ENCODE results near the gene MAP1B.

MAP1B gene

DNA sequence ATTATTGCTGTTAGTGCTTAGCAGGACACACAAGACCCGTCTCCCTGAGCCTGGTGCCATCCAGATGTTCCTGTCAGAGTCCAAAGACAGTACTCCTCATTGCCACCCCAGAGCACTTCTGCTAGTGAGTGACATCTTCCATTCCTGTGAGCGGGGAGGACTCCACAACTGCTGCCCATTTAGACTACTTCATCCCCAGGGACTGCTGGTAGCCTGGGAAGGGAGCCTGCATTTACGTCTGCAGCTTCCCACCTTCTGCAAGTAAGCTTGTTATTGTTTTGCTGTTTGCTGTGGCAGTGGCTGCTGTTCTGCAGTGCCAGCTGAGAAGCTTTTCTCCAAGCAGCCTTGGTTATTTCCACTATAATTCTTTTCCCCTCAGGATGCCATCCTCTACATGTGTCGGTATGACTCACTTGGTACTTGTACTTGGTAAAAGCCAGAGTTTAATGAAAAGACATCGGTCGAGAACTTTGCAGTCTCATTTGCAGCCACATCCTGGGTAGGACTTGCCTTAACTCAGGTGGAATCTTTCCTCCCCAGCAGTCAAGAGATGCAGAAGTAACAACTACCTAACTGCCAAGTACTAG lies 10.6 kb upstream of the MAP1B start:
- DNase-seq (ENCODE audit: low spot score): no peak

DNA sequence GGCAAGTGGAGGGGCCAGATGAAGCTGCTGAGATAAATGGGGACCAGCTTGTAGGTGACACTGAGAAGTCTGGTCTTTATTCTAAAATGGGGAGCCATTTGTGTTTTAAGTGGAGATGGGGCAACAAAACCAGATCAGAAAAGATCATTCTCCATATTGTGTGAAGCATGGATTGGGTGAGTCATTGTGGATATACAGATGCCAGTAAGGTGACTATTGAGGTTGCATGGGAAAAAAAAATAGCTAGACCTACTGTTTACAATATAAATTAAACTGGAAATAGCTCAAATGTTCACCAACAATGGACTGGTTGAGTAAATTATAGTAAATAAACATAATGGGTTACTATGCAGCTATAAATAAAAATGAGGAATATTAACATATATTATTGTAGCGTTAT lies 5.4 kb upstream of the MAP1B start:
- no peak for DNase-seq (ENCODE audit: low spot score)

DNA sequence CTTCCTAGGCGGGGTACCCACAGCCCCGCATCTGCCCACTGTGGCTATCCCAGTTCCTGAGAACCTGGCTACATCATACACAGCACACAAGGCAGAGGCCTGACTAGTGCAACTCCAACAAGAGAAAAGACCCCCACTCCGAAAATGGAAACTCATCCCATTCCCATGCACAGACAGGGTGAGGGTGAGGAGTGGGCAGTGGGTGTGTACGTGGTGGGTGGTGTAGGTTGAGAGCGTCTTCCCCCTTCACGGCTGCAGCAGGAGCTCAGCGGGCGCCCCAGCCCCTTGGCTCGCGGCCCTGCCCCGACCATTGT lies 501 bp upstream of the MAP1B start:
- no peak for DNase-seq (ENCODE audit: low spot score)

DNA sequence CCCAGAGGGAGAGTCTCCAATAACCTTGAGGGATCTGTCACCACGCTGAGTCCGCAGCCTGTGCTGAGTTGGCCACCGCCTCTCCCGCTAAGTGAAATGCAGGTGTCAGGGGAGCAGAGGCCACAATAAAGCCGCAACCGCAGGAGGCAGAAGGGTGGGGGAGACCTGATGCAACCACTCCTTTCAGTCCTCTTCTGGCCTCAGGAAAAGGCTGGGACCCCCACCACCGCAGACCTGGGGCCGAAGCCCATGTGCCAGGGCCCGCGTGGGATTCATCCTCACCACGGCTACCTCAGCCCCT lies 576 bp downstream of the MAP1B start:
- peak; percentile 79 for DNase-seq (ENCODE audit: low spot score)

DNA sequence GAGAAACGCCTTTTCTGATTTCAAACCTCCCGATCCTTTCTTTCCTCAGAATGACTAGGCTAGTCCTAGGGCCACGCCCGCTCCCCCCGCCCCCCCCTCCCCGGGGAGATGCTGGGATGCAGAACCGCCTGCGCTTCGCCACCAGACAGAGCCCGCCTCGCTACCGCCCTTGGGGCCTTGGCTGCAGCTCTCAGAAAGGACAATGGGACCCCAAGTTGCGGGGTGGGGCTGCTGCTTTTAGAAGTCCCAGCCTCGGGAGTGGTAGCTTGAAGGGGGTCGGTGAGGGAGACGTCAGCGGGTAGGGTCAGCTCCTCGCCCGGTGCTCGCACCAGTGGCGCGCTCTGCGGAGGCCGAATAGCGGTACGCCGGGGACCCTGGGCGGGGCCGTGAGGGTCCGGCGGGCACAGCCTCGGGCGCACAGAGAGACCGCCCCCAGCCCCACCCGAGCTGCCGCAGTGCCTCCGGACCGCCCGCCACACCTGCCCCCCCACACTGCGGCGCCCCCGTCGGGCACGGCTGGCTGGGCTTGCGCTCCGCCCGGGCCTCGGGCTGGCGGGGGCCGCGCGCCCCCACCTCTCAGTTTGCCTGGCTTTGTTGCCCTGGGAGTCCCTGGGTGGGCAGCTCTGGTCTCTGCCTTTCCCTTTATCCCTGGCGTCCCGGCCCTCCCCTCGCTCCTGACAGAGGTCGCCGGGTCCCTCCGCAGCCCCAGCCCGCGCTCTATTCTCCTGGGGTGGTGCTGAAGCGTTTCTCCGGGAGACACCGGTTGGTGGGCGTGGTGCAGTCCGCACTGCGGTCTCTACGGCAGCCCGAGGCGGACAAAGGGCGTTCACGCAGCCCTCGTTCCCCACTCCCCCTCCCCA lies 1.2 kb downstream of the MAP1B start:
- DNase-seq (ENCODE audit: low spot score): peak; percentile 68

DNA sequence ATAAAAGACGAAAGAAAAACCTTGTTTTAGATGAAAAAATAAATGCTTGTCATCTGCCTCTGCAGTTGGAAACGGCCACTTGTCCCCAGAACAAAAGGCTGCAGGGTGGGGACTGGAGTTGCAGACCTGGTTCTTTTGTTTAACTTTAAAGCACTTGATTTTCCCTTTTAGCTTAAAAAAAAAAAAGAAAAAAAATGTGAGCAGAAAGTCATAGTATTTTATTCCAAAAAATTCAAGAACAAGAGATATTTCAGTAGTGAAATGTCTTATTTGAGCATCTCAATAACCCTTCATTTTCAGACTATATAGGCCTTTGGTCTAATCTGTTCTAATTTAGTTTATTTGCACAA lies 1.8 kb downstream of the MAP1B start:
- DNase-seq (ENCODE audit: low spot score): no peak

DNA sequence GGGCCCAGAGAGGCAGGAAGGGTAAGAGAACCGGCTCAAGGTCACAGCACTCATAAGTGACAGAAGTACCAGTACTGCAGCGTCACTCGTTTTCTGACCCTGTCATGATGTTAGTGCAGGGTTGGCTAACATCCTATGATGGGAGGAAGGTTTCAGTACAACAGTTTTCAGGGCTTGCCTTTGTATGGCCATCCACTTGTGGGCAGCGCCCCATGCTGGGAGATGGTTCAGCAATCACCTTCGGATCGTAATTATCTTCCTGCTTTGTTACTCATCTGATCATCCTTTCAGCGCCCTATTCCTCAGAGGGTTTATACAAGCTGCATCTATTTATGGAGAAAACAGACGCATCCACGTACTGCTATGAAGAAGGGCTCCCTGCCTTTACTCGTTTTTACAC lies 2.4 kb downstream of the MAP1B start:
- no peak for DNase-seq (ENCODE audit: low spot score)

DNA sequence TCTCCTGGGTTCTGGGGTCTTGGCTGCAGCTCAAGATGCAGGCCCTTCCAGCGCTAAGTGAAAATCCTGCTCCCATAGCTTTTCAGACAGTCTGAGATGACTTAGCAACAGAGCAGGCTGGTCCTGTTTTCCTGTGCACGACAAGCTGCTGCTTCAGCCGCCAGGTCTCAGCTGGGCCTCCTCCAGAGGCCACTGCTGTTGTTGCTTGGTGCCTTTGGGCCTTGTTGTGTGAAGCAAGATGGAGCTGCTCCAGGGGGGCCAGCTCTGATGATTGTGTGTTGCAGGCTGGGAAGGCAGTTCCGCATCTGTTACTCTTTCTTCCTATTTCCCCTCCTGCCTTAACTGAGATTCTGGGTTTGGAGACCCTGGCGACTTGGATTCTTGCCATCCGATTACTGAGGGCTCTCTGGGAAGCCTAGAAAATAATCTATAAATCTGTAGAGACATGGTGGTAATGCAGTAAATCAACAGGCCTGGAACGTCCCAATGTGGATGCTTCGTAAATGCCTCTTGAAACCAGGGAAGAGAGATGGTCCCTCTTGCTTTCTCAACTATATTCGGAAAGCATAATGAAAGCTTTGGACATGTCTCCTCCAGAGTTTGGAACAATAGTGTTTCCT lies 3.2 kb downstream of the MAP1B start:
- DNase-seq (ENCODE audit: low spot score): no peak

DNA sequence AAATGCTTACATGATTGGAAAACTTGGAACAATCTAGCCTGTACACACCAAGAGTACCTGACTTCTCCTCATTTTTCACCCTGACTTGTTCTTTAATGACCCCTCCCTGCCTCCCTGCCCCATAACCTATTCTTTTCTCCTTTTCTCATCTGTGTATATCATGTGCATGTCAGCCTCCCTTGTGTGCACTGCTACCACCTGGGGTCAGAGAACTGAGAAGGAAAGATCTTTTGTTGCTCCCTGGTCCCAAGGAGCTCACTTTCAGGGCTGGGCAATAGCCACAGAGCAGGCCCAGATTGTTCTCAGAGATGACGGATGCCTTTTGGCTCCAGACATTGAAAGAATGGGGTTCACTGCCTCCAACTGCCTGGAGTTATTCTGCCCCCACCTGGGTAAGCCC lies 5.1 kb downstream of the MAP1B start:
- no peak for DNase-seq (ENCODE audit: low spot score)

DNA sequence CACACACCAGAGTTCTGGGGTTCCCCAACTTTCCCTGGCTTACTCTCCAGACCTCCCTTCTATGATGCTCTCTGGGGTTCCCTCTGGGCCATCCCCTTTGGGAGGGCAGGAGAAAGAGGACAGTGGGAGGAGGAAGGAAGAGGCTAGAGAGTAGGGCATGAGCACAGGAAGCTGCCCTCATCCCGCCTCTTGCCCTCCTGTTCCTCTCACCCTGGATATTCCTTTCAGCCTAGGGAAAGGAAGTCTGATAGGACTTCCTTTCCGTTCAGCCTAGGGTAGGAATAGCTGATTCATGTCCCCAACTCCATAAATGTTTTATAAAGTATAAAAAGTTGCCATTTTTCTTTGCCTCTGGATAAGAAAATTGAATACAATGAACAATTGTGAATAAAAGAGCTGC lies 7.4 kb downstream of the MAP1B start:
- DNase-seq (ENCODE audit: low spot score): no peak

DNA sequence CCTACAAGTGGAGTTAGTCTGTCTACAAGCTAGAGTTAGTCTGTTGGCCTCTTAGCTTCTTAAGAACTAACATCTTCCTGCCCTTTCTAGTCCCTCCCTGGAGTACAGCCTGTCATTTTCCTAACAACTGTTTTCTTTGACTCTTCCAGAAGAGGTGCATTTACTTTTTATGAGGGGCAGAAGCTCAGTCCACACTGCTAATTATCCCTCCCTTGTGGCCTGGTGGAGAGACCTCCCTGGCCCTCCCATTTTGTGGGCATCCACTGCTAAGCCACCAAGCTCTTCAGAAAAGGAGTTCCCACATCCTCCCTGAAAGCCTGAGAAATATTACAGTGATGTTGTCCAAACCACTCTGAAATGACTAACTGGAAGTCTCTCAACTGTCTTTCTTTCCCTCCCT lies 8.0 kb downstream of the MAP1B start:
- DNase-seq (ENCODE audit: low spot score): no peak

DNA sequence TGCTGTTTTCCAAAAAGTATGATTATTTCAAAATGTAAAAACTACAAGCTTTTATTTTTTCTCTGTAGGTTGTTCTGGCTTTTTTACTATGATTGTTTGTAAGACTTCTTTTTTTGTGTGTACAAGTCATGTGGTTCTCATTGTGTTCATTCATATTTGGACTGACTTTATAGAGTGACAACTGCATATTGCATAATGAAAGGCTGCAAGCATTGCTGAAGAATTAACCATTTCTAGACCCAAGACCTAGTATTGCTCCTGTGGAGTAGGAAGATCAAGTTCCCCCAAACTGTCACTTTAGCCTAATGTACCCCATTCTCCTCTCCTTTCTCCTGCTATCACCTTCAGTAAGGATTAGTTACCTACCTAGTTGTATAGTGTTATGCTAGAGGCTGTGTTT lies 10.0 kb downstream of the MAP1B start:
- no peak for DNase-seq (ENCODE audit: low spot score)

DNA sequence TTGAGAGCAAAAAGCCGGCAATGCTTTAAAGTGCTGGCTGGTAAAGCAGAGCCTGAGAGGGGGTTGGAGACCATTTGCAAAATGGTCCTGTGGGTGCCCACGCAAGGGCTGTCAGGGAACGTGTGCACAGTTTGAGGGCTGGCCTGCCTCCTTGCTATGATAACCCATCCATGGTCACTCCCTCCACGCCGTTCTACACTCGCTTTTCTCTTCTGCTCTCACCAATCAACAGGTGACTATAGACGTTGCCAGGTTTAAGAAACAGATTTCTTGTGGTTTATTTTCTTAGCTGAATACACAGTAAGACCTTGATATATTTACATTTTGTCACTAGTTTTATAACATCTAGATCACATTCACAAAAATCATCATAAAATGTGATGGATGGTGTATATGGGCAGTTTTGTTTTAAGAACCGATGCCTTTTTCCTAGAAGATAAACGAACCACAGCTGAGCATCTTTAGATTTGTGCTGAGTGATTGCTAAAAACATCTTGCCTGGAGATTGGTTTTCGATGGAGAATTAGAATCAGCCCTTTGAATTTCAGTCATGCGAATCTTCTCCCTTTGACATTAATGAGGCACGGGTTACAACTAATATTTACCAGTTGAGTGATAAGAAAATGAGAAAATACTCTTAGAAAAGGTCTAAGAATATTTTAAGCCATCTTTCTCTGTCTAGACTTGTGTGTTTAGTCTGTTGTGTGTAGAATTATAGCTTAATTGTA lies 13.9 kb downstream of the MAP1B start:
- DNase-seq (ENCODE audit: low spot score): no peak

DNA sequence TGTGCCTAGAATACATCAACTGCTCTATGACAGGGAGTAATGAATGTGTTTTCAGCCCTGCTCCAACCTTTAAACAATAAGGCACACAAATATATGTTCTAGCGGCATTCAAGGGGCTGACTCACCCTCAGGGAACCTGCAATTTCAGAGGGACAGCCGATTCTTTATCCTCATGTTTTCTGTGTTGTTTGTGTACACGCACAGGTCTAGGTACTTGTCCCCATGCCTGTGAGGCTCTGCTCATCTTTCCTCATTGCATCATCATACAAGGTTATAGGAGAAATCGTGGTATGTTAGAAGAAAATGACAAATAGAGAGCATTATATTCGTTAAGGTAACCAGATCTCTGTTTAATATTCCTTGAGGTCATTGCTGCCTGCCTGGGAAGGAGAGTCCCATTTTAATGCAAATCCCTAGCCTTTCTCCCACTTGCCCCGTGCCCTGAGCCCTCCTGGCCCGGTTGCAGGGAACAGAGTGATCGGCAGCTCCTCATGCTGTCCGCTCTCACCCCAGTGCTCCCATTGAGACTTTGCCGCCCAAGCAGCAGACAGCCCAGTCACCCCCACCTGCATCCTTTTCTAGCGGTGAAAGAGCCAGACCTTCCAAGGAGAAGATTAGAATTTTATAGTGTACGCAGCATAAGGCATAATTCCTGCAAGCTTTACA lies 14.6 kb downstream of the MAP1B start:
- DNase-seq (ENCODE audit: low spot score): no peak

DNA sequence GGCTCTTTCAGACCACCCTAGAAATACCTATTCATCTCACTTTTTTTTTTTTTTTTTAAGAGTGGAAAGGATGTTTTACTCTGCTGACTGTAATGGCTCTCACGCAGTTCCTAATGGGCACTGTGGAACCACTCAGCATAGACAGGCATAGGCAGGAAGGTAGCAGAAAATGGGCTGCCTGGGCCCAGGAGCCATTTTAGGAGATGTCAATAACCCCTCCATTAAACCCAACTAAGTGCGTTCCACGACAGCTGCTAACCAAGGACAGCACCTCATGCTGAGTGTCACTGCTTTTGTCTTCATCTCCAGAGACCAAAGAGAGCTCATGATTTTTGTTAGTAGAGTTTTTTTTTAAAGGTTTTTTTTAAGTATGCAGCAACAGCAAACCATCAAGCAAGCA lies 15.3 kb downstream of the MAP1B start:
- DNase-seq (ENCODE audit: low spot score): no peak

DNA sequence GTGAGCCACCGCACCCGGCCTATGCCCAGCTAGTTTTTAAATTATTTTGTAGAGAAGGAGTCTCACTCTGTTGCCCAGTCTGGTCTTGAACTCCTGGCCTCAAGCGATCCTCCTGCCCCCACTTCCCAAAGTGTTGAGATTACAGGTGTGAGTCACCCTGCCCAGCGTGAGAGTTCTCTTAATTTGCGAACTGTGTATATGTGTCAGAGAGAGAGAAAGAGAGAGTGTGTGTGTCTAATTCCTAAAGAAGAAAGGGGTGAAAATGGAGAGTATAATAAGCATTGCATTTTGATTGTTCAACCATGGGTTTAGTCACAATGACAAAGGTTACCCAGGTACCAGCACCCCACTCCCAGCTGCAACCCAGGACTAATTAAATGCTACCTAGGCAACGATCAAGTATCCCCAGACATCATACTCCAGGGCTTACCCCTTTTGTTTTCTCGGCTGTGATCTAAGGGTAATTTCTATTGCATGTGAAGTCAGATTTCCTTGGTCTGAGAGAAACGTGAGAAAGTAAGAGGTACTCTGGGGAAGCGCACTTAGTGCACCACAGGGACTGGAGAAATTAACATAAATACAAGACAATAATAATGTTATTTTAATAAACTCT lies 16.6 kb downstream of the MAP1B start:
- no peak for DNase-seq (ENCODE audit: low spot score)

DNA sequence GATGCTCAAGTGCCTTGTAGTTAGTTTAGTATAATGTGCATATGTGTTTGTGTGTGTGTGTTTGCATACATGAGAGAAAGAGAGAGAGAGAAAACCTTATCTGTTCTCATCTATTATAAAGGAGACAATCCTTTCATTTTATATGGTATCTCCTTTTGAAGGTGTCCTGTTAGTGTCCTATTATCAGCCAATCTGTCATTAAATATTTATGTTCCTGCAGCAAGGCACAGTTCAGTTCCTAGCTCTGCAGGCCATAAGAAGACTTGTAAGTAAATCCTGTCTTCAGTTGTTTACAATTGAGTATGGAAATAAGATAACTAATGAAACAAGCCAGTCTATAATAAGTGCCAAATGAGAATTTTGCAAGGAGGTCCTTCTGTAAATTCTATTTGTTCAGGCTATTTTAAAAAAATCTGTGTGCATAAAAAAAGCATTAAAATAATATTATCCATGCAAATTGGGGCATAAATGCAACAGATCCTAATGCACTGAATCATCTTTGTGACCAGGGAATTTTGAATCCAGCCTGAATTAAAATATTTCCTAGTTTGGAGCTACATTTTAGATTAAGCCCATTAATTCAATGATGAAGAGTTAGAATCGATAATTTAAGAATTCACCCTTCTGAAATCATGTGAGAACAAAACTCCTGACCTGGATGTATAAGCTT lies 18.1 kb downstream of the MAP1B start:
- no peak for DNase-seq (ENCODE audit: low spot score)

DNA sequence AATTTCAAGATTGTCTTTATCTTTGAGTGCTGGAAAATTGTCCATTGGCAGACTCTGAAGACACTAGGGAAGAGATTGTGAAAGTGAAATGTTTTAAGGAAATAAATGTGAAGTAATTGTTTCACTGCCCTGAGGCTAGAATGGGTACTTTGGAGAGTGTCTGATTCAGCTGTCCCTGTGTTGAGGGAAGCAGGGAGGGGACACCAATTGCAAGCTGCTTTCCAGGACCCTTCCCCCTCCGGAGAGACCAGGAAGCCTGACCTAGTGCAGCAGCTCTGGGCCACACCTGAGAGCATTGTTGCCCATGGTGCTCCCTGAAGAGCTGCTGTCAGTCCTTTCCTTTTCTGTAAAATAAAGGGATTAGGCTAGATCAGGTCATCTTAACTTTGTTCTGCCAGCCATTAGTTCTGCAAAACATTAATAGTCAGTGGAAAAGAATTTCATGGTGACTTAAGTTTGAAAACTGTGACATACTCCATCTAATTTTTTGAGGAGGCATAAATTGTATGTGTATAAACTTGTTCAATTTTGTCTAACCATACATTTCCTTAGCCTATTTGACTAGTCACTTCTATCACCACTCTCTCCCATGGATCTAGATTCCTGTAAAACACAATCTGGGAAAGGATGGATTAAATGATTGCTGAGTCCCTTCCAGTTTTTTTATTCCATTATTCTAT lies 18.8 kb downstream of the MAP1B start:
- DNase-seq (ENCODE audit: low spot score): no peak

DNA sequence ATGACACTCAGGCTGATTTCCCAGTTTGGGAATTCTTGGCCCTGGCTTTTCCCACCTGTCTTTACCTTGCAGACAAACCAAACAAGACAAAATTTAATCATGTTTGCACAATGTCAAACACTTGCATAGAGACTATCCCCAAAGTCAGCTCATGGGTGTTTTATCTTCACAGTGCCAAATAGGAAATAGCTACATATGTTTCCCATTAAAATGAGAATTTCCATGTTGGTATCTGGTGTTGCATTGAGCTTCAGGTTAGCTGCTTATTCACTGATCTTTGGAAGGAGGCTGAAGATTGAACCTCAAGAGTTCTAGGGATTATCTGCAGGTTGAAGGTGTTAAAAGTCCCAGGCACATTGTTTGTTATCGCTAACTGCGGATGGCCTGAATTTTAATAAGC lies 19.5 kb downstream of the MAP1B start:
- DNase-seq (ENCODE audit: low spot score): no peak

DNA sequence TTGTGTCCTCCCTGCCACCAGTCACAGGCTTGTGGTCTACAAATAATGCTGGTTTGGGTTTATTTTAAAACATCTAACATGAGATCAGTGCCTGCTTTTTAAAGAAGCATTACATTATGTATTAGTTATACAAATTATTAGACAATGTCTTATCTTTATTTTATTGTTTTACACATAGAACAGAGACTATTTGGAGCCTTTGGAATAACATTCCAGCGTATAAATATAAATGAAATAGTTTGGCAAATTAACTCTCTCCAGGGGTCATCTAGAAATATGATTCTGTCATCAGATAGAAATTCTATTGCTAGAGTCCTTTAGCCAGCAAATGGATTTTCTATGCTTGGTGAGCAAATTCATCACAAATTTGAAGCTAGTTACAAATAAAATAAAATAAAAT lies 22.4 kb downstream of the MAP1B start:
- DNase-seq (ENCODE audit: low spot score): no peak

DNA sequence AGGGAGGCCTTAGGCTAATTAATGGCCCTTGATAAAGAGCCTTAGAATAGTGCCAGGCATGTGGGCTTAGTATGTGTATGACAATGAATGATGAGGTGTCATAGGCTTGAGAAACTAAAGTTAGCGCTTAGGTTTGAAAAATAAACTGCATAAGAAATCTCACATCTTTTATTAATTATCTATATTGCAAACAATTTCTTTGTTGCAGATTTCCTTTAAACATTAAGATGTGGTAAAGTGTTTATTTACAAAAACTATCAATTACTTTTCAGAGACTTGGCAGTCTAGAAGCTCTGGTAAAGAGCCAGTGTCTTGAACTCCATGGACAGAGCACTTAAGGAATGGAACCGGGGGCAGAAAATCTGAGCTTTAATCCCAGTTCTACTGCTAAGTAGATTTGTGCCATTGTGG lies 23.1 kb downstream of the MAP1B start:
- DNase-seq (ENCODE audit: low spot score): no peak
